K562 (cell line): ENCODE measurements around the gene ANXA10. TPM values are rescaled to one million over a fixed set of nuclear protein-coding genes. Genes with fewer than 3 reads are reported as not detected.

ENCODE experiments used
- ATAC-seq: fragments of 200-7000 bp; cut with Tn5 transposase; 3 replicates; pipeline ENCODE4 v1.9.1; 2020; ENCODE audit warnings: moderate library complexity
- BruUV-seq: library from RNA; stranded (reverse); fragments of 400-500 nt; replicated peaks from 2 replicates; lab custom pipeline; 2021; lab: Mats Ljungman, UMichigan
- CTCF ChIA-PET: fragments of 300-600 bp; formaldehyde crosslinking; extraction: SDS; loops from one replicate; lab custom pipeline; 2021; ENCODE audit warnings: low intra/inter-chr PET ratio; lab: Yijun Ruan, JAX
- POLR2A ChIA-PET: fragments of 300-600, 350-650 bp; sonication (Branson Sonifier 250); formaldehyde crosslinking; extraction: SDS; loops from one replicate; lab custom pipeline; 2021; ENCODE audit warnings: antibody characterized with exemption, inconsistent platforms; lab: Yijun Ruan, JAX
- DNase-seq, 4 experiments: peaks; one replicate each; pipeline versions ENCODE4 v3.0.0 to v3.0.0-alpha.2; 2011 to 2018; ENCODE audit warnings: low spot score in 3 of 4, mixed read lengths in 3 of 4; ENCODE audit errors: extremely low read depth in 1 of 4
- FAIRE-seq: peaks from 2 replicates; lab custom pipeline; 2011; peaks lifted over from hg19 to GRCh38; lab: Jason Lieb, UNC
- H2AFZ ChIP-seq: 2 replicates; pipeline ENCODE4 v1.6.0; 2011; ENCODE audit warnings: low read depth, low read length, control low read depth, inconsistent platforms
- H3K27ac ChIP-seq: fragments of 200-600 bp; 3 replicates; pipeline ENCODE4 v1.8.0; 2011; ENCODE audit warnings: low read depth, mild to moderate bottlenecking, control low read depth, inconsistent platforms, low read length, moderate library complexity, mixed read lengths; ENCODE audit errors: extremely low read depth
- H3K27me3 ChIP-seq, 2 experiments: fragments of 300-600 bp in 1 of 2; 2 replicates in 1 of 2; 3 replicates in 1 of 2; pipeline versions ENCODE4 v1.6.0 to v1.8.0; 2011; ENCODE audit warnings: inconsistent platforms in 2 of 2, low read length in 2 of 2, mild to moderate bottlenecking in 1 of 2, mixed read lengths in 1 of 2, moderate library complexity in 1 of 2; ENCODE audit not compliant: control insufficient read depth in 2 of 2, insufficient read depth in 2 of 2
- H3K36me3 ChIP-seq: fragments of 300-600 bp; 3 replicates; pipeline ENCODE4 v1.8.0; 2011; ENCODE audit warnings: mild to moderate bottlenecking, low read length, inconsistent platforms; ENCODE audit not compliant: control insufficient read depth, insufficient read depth
- H3K4me1 ChIP-seq, 2 experiments: fragments of 200-600 bp in 1 of 2; replicated peaks in 1 of 2; 2 replicates in 1 of 2; 3 replicates in 1 of 2; pipeline versions ENCODE4 v1.5.1 to v1.8.0; 2011; ENCODE audit warnings: inconsistent platforms in 2 of 2, low read length in 2 of 2, mild to moderate bottlenecking in 1 of 2, mixed read lengths in 1 of 2, moderate library complexity in 1 of 2; ENCODE audit not compliant: control insufficient read depth in 2 of 2, insufficient read depth in 2 of 2
- H3K4me2 ChIP-seq: 2 replicates; pipeline ENCODE4 v1.6.1; 2011; ENCODE audit warnings: low read length, control low read depth, inconsistent platforms, mixed read lengths; ENCODE audit not compliant: insufficient read depth
- H3K4me3 ChIP-seq: fragments of 200-600 bp; sonication (generic), shearing (Covaris generic); 2 replicates; pipeline ENCODE4 v1.5.1; 2016; ENCODE audit warnings: control low read depth, inconsistent platforms
- H3K79me2 ChIP-seq: fragments of 200-600 bp; 3 replicates; pipeline ENCODE4 v1.8.0; 2011; ENCODE audit warnings: low read length, inconsistent platforms; ENCODE audit not compliant: control insufficient read depth, insufficient read depth
- H3K9ac ChIP-seq, 2 experiments: 2 replicates each; pipeline versions ENCODE4 v1.6.0 to v1.6.1; 2011; ENCODE audit warnings: low read depth in 2 of 2, low read length in 2 of 2, control low read depth in 1 of 2, inconsistent platforms in 1 of 2, mild to moderate bottlenecking in 1 of 2, mixed read lengths in 1 of 2; ENCODE audit not compliant: insufficient read depth in 1 of 2
- H3K9me1 ChIP-seq: one replicate; pipeline ENCODE4 v1.6.0; 2011; ENCODE audit warnings: inconsistent platforms, mild to moderate bottlenecking, low read length, moderate library complexity; ENCODE audit not compliant: control insufficient read depth, insufficient read depth
- H3K9me3 ChIP-seq: replicated peaks from 2 replicates; pipeline ENCODE4 v1.5.1; 2011; ENCODE audit warnings: low read depth, low read length, inconsistent platforms; ENCODE audit not compliant: control insufficient read depth, insufficient read depth
- H4K20me1 ChIP-seq: replicated peaks from 2 replicates; pipeline ENCODE4 v1.6.1; 2011; ENCODE audit warnings: low read length, inconsistent platforms, mixed read lengths; ENCODE audit not compliant: control insufficient read depth, insufficient read depth
- MAFG ChIP-seq: fragments of 450-650 bp; conservative IDR thresholded peaks from 2 replicates; pipeline ENCODE4 v1.6.1; 2016; ENCODE audit warnings: missing genetic modification characterization, missing compliant biosample characterization
- MED1 ChIP-seq: sonication (generic); formaldehyde crosslinking; IDR thresholded peaks from 2 replicates; pipeline ENCODE4 v1.8.1; 2023; ENCODE audit warnings: missing genetic modification reagents, borderline replicate concordance
- MYBL2 ChIP-seq, 2 experiments: fragments of 450-650 bp in 1 of 2; sonication (generic) in 1 of 2; formaldehyde crosslinking in 1 of 2; IDR thresholded peaks; 2 replicates each; pipeline versions ENCODE4 v1.6.1 to v1.8.1; 2017 to 2022; ENCODE audit warnings: borderline replicate concordance in 1 of 2, inconsistent platforms in 1 of 2, low read depth in 1 of 2, mild to moderate bottlenecking in 1 of 2, missing genetic modification reagents in 1 of 2, moderate library complexity in 1 of 2
- WGBS: fragments of 100-300 bp; shearing (Covaris generic); methylation state at CpG from one replicate; pipeline ENCODE4 v1.1.6; 2016; ENCODE audit warnings: low coverage, mixed read lengths; ENCODE audit not compliant: insufficient coverage; ENCODE audit errors: missing lambda C conversion rate; 5-methylcytosine and 5-hydroxymethylcytosine counted together
- in situ Hi-C: fragments of 300-500 bp; cut with MboI; formaldehyde crosslinking; loops from 4 replicates; pipeline ENCODE4 v1.15.0; 2018; ENCODE audit warnings: inconsistent platforms, mixed read lengths
- intact Hi-C: fragments of 100-400 bp; cut with micrococcal nuclease; formaldehyde crosslinking; loops from 2 replicates; pipeline ENCODE4 v1.14.2; 2022
- polyA plus RNA-seq, 8 experiments: library from polyadenylated mRNA; depleted of rRNA in 4 of 8; stranded (reverse) in 5 of 8; unstranded in 3 of 8; fragments of >200 nt; fragmentation: Nextera tagmentation in 2 of 8; fragmentation: Illumina TruSeq in 1 of 8; extraction: Ambion mirVana in 2 of 8; extraction: Trizol in 1 of 8; gene quantifications; 2 replicates each; pipeline versions ENCODE4 v1.2.1 to v1.2.3, GENCODE V29; 2011 to 2014; ENCODE audit warnings: inconsistent platforms in 1 of 8, missing spikeins in 1 of 8
- total RNA-seq, 7 experiments: library from RNA; depleted of rRNA in 6 of 7; stranded (reverse); fragments of >200 nt in 6 of 7; fragmentation: Illumina TruSeq in 2 of 7; extraction: Trizol in 2 of 7; gene quantifications; 2 replicates each; pipeline versions ENCODE4 v1.2.1 to v1.2.3, GENCODE V29; 2011 to 2021; ENCODE audit warnings: low replicate concordance in 1 of 7
- TF ChIP-seq, protein P1 (sequence below): IDR thresholded peaks from 3 replicates; pipeline ENCODE4 v1.6.1; 2011; ENCODE audit warnings: borderline replicate concordance, mild to moderate bottlenecking, moderate library complexity; ENCODE audit not compliant: insufficient read length; ENCODE audit errors: extremely low read depth
- TF ChIP-seq, protein P2 (sequence below): sonication (generic); formaldehyde crosslinking; IDR thresholded peaks from 2 replicates; pipeline ENCODE4 v1.5.0; 2020; ENCODE audit warnings: missing genetic modification reagents

ANXA10 gene
- total and polyA plus RNA-seq, 9 of the 15 experiments (the other 6 are each of a cell fraction or from before 2014, with no cell fraction given): not detected

DNA sequence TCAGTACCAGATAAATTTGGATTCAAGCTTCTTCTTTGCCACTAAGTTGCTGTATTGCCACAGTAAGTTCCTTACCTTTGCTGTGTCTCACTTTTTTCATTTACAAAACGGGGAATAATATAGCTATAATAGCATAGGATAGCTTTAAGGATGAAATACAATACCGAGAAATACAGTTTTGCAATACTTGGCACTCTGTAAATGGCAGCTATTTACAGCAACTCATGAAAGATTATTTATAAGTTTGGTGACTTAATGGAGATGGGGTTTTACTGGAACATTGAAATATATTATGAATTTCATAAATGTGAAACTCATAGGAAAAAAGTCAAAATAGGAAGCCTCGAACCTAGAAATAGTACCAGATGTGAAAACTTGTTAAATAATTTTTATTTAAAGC, 27.6 kb downstream of the ANXA10 start:
- 2% methylated on average over 3 of the region's 3 CpGs for WGBS
- CTCF ChIA-PET: no interaction called here
- TF ChIP-seq, protein P1, sequence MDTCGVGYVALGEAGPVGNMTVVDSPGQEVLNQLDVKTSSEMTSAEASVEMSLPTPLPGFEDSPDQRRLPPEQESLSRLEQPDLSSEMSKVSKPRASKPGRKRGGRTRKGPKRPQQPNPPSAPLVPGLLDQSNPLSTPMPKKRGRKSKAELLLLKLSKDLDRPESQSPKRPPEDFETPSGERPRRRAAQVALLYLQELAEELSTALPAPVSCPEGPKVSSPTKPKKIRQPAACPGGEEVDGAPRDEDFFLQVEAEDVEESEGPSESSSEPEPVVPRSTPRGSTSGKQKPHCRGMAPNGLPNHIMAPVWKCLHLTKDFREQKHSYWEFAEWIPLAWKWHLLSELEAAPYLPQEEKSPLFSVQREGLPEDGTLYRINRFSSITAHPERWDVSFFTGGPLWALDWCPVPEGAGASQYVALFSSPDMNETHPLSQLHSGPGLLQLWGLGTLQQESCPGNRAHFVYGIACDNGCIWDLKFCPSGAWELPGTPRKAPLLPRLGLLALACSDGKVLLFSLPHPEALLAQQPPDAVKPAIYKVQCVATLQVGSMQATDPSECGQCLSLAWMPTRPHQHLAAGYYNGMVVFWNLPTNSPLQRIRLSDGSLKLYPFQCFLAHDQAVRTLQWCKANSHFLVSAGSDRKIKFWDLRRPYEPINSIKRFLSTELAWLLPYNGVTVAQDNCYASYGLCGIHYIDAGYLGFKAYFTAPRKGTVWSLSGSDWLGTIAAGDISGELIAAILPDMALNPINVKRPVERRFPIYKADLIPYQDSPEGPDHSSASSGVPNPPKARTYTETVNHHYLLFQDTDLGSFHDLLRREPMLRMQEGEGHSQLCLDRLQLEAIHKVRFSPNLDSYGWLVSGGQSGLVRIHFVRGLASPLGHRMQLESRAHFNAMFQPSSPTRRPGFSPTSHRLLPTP: no peak
- TF ChIP-seq MED1 (CRISPR knock-in tag): no peak
- no peak for TF ChIP-seq MAFG (tag)
- no peak for TF ChIP-seq MYBL2 (IDR thresholded peaks at IDR 0.05; ENCODE audit: low read depth)
- TF ChIP-seq MYBL2 (CRISPR knock-in tag; IDR thresholded peaks at IDR 0.05; ENCODE audit: borderline replicate concordance): no peak
- TF ChIP-seq, protein P2, sequence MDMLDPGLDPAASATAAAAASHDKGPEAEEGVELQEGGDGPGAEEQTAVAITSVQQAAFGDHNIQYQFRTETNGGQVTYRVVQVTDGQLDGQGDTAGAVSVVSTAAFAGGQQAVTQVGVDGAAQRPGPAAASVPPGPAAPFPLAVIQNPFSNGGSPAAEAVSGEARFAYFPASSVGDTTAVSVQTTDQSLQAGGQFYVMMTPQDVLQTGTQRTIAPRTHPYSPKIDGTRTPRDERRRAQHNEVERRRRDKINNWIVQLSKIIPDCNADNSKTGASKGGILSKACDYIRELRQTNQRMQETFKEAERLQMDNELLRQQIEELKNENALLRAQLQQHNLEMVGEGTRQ: no peak
- H3K4me2 ChIP-seq: no peak overlapping the region
- H3K9ac ChIP-seq: no peak overlapping the region
- BruUV-seq: no TSS peak
- no peaks in the 10 kb centered on the region for H3K36me3 ChIP-seq
- no peaks in the 10 kb centered on the region for H4K20me1 ChIP-seq
- H3K4me1 ChIP-seq: no peaks in the 10 kb centered on the region
- no peak overlapping the region for H3K4me3 ChIP-seq
- intact Hi-C loops (no loop called here), in situ Hi-C loops (no loop called here)
- no peaks in the 10 kb centered on the region for H3K9me3 ChIP-seq
- no peak overlapping the region for H3K27ac ChIP-seq
- H3K9me1 ChIP-seq: no peaks in the 10 kb centered on the region
- POLR2A ChIA-PET: no interaction called here
- H3K79me2 ChIP-seq: no peaks in the 10 kb centered on the region
- FAIRE-seq: no peak
- no peaks in the 10 kb centered on the region for H3K27me3 ChIP-seq
- no peak for ATAC-seq
- no peak for DNase-seq
- H2AFZ ChIP-seq: no peak overlapping the region
